ENCODE data around the gene ESPNL. TPM values are rescaled to one million over a fixed set of nuclear protein-coding genes. Genes with fewer than 3 reads are reported as not detected.
"Not testable (repeated sequence)": the region's sequence is repeated elsewhere in the genome, so short reads cannot be mapped to it uniquely, and the experiment has no call there.

ESPNL gene
- total and polyA plus RNA-seq, 9 donors: 0.11 to 12.9 (median 0.61) TPM

GRCh38 chr2:238063414-238064189 is 36.5 kb upstream of the ESPNL start:
- WGBS, 3 donors: 91 to 94% (median 93%) methylated on average over 8 of the region's 8 CpGs
- DNase-seq: no peak
- Histone ChIP-seq H3K9me3 (no peaks in the 10 kb centered on the region), H3K27me3 (no peaks in the 10 kb centered on the region), H3K4me3 (no peak overlapping the region), H3K36me3 (no peaks in the 10 kb centered on the region), H3K4me1 (ENCODE audit: insufficient read depth) (no peaks in the 10 kb centered on the region), H3K27ac (no peak overlapping the region)
- intact Hi-C loops (cut with DNase I): loop anchor here in 1 of 4 donors (5.0 kb wide), 1 partner anchor 96 kb away; the partner anchor contains the start of gene UBE2F
- TF ChIP-seq POLR2A (IDR thresholded peaks at IDR 0.05) (no peak), EP300 (IDR thresholded peaks at IDR 0.05) (no peak), CTCF (IDR thresholded peaks at IDR 0.05) (no peak)

GRCh38 chr2:238064376-238064775 is 35.8 kb upstream of the ESPNL start:
- H3K4me1 ChIP-seq (ENCODE audit: insufficient read depth): no peaks in the 10 kb centered on the region
- H3K9me3 ChIP-seq: no peaks in the 10 kb centered on the region
- no peak for TF ChIP-seq EP300 (IDR thresholded peaks at IDR 0.05)
- DNase-seq: no peak
- intact Hi-C loops (cut with DNase I): loop anchor here in 1 of 4 donors (5.0 kb wide), 1 partner anchor 97 kb away; the partner anchor contains the start of gene UBE2F
- H3K27me3 ChIP-seq: no peaks in the 10 kb centered on the region
- H3K4me3 ChIP-seq: no peak overlapping the region
- H3K36me3 ChIP-seq: no peaks in the 10 kb centered on the region
- WGBS, 3 donors: 82 to 89% (median 86%) methylated on average over 7 of the region's 7 CpGs
- no peak overlapping the region for H3K27ac ChIP-seq

- 86 to 91% (median 86%) methylated on average over 18 of the region's 18 CpGs for WGBS, 3 donors
- H3K36me3 ChIP-seq: no peaks in the 10 kb centered on the region
- DNase-seq: no peak
These were observed 34.9 kb upstream of the ESPNL start for GRCh38 chr2:238065071-238065846.

GRCh38 chr2:238066218-238066617 is 33.9 kb upstream of the ESPNL start:
- no peak overlapping the region for H3K27ac ChIP-seq
- intact Hi-C loops (cut with DNase I): no loop called here

More at GRCh38 chr2:238065071-238065846, 34.9 kb upstream of the ESPNL start:
- intact Hi-C loops (cut with DNase I): no loop called here
- Histone ChIP-seq H3K9me3 (no peaks in the 10 kb centered on the region), H3K27me3 (no peaks in the 10 kb centered on the region), H3K27ac (no peak overlapping the region), H3K4me1 (ENCODE audit: insufficient read depth) (no peaks in the 10 kb centered on the region), H3K4me3 (no peak overlapping the region)
- TF ChIP-seq CTCF (IDR thresholded peaks at IDR 0.05): no peak

GRCh38 chr2:238066718-238067117 is 33.4 kb upstream of the ESPNL start:
- 95 to 96% (median 95%) methylated on average over 7 of the region's 7 CpGs for WGBS, 3 donors
- H3K4me1 ChIP-seq (ENCODE audit: insufficient read depth); intact Hi-C loops (cut with DNase I); DNase-seq; H3K27me3 ChIP-seq; H3K36me3 ChIP-seq; H3K27ac ChIP-seq; H3K9me3 ChIP-seq; H3K4me3 ChIP-seq: not testable (repeated sequence)

More at GRCh38 chr2:238066218-238066617, 33.9 kb upstream of the ESPNL start:
- TF ChIP-seq EP300 (IDR thresholded peaks at IDR 0.05): no peak
- TF ChIP-seq POLR2A (IDR thresholded peaks at IDR 0.05): no peak
- TF ChIP-seq CTCF (IDR thresholded peaks at IDR 0.05): no peak
- Histone ChIP-seq H3K4me3 (no peak overlapping the region), H3K36me3 (no peaks in the 10 kb centered on the region), H3K4me1 (ENCODE audit: insufficient read depth) (no peaks in the 10 kb centered on the region), H3K27me3 (no peaks in the 10 kb centered on the region), H3K9me3 (no peaks in the 10 kb centered on the region)
- WGBS, 3 donors: 87 to 92% (median 87%) methylated on average over 9 of the region's 9 CpGs
- no peak for DNase-seq
